CD4-positive, CD25-positive, alpha-beta regulatory T cell (primary cell): Measurements from ENCODE around the gene PARD3. TPM values are rescaled to one million over a fixed set of nuclear protein-coding genes. Genes with fewer than 3 reads are reported as not detected.

Experiments
- ATAC-seq, 2 donors: fragments of 150-1000 bp; cut with Tn5 transposase; one replicate each; pipeline ENCODE4 v1.10.0; 2021; ENCODE audit warnings: low read depth in 2 of 2, moderate number of reproducible peaks in 2 of 2, moderate library complexity in 1 of 2
- DNase-seq, 3 donors: peaks; one replicate each; pipeline versions ENCODE4 v3.0.0 to v3.0.0-alpha.2; 2012 to 2022; ENCODE audit warnings: mixed read lengths in 1 of 3
- H3K27ac ChIP-seq: one replicate; pipeline ENCODE4 v1.7.0; 2013; ENCODE audit warnings: mild to moderate bottlenecking, low read length; ENCODE audit not compliant: insufficient read depth, poor library complexity, severe bottlenecking
- H3K27me3 ChIP-seq: one replicate; pipeline ENCODE4 v1.7.0; 2013; ENCODE audit warnings: low read length; ENCODE audit not compliant: control insufficient read depth, insufficient read depth
- H3K36me3 ChIP-seq: one replicate; pipeline ENCODE4 v1.7.0; 2013; ENCODE audit warnings: mild to moderate bottlenecking, low read length, moderate library complexity; ENCODE audit not compliant: control insufficient read depth, insufficient read depth
- H3K4me1 ChIP-seq: 2 replicates; pipeline ENCODE4 v1.7.0; 2013; ENCODE audit warnings: mild to moderate bottlenecking, low read length; ENCODE audit not compliant: insufficient read depth, control insufficient read depth, poor library complexity, severe bottlenecking
- H3K4me3 ChIP-seq: one replicate; pipeline ENCODE4 v1.7.0; 2013; ENCODE audit warnings: low read depth, mild to moderate bottlenecking, low read length, moderate library complexity
- H3K9me3 ChIP-seq, 2 experiments: 1 replicate in 1 of 2; 2 replicates in 1 of 2; pipeline ENCODE4 v1.7.0; 2013; ENCODE audit warnings: low read length in 2 of 2, mild to moderate bottlenecking in 1 of 2, moderate library complexity in 1 of 2; ENCODE audit not compliant: control insufficient read depth in 2 of 2
- H3K27ac Mint-ChIP-seq, 3 donors: one replicate each; pipeline ENCODE4 v1.8.0; 2020 to 2022; ENCODE audit warnings: mild to moderate bottlenecking in 3 of 3, mixed read lengths in 3 of 3, moderate library complexity in 2 of 3
- H3K27me3 Mint-ChIP-seq: one replicate; pipeline ENCODE4 v1.8.0; 2022; ENCODE audit warnings: mild to moderate bottlenecking, mixed read lengths
- H3K36me3 Mint-ChIP-seq: one replicate; pipeline ENCODE4 v1.8.0; 2020; ENCODE audit warnings: mixed read lengths
- H3K4me1 Mint-ChIP-seq, 4 donors: one replicate each; pipeline ENCODE4 v1.8.0; 2020 to 2022; ENCODE audit warnings: mixed read lengths in 4 of 4, mild to moderate bottlenecking in 1 of 4
- H3K4me3 Mint-ChIP-seq, 4 donors: one replicate each; pipeline ENCODE4 v1.8.0; 2020 to 2022; ENCODE audit warnings: mild to moderate bottlenecking in 4 of 4, mixed read lengths in 4 of 4, moderate library complexity in 3 of 4
- H3K9me3 Mint-ChIP-seq, 7 donors: one replicate each; pipeline ENCODE4 v1.8.0; 2020 to 2022; ENCODE audit warnings: mixed read lengths in 7 of 7, mild to moderate bottlenecking in 3 of 7, moderate library complexity in 2 of 7
- polyA plus RNA-seq, 4 donors: library from polyadenylated mRNA; unstranded; fragments of 300-500 nt; fragmentation: Illumina TruSeq; gene quantifications; one replicate each; pipeline ENCODE4 v1.2.3, GENCODE V29; 2021
- total RNA-seq: library from RNA; stranded (reverse); gene quantifications from one replicate; pipeline ENCODE4 v1.2.3, GENCODE V29; 2022

Gene PARD3
- total and polyA plus RNA-seq, 5 donors from 2014 or later, result 0.08 to 0.79 TPM; not detected in 3

- no peak overlapping the region for H3K27ac Mint-ChIP-seq
These were observed 494.8 kb downstream of the PARD3 start for GRCh38 chr10:34320265-34320664.

DNA sequence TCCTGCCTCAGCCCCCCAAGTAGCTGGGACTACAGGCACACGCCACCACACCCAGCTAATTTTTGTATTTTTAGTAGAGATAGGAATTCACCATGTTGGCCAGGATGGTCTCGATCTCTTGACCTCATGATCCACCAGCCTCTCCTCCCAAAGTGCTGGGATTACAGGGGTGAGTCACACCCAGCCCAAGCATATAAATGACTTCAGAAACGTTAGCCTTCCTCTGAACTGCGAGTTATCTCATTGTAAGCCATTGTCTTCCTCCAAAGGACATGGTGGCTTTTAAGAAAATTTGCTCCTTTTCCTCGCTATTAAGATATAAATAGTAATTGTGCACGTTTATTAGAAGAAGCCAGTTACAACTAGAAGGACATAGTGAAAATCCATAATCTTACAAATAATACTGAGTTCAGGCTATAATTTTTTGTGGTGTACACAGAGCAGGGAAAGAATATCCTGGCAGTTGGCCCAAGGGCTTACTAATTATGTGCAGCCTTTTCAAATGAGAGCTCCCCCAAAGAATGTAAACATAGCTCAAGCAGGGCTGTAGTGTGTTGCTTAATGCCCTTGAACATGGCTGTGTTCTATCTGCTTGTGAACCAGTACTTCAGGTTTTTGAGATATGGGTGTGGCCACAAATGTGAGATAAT is 495.8 kb downstream of the PARD3 start:
- ATAC-seq (no peak), DNase-seq (no peak)
- Mint-ChIP-seq H3K27ac (no peak overlapping the region), H3K4me3 (no peak overlapping the region), H3K27me3 (peaks cover 6% of the 10 kb centered on the region), H3K36me3 (no peaks in the 10 kb centered on the region), H3K9me3 (peaks cover 0 to 2% (median 0%) of the 10 kb centered on the region in 7 donors), H3K4me1 (no peaks in the 10 kb centered on the region)
- H3K4me1 ChIP-seq, result no peaks in the 10 kb centered on the region
- H3K4me3 ChIP-seq, result no peak overlapping the region
- H3K27ac ChIP-seq, result no peak overlapping the region
- no peaks in the 10 kb centered on the region for H3K36me3 ChIP-seq
- H3K9me3 ChIP-seq, result no peaks in the 10 kb centered on the region
- H3K27me3 ChIP-seq, result no peaks in the 10 kb centered on the region

More at GRCh38 chr10:34320265-34320664, 494.8 kb downstream of the PARD3 start:
- no peaks in the 10 kb centered on the region for H3K27me3 ChIP-seq
- ATAC-seq, result no peak
- H3K4me1 ChIP-seq, result no peaks in the 10 kb centered on the region
- Mint-ChIP-seq H3K4me3 (no peak overlapping the region), H3K36me3 (no peaks in the 10 kb centered on the region), H3K27me3 (peaks cover 6% of the 10 kb centered on the region), H3K9me3 (peaks cover 0 to 3% (median 0%) of the 10 kb centered on the region in 7 donors), H3K4me1 (no peaks in the 10 kb centered on the region)
- no peaks in the 10 kb centered on the region for H3K9me3 ChIP-seq
- no peak overlapping the region for H3K4me3 ChIP-seq
- H3K27ac ChIP-seq, result no peak overlapping the region
- DNase-seq, result no peak
- H3K36me3 ChIP-seq, result no peaks in the 10 kb centered on the region

DNA sequence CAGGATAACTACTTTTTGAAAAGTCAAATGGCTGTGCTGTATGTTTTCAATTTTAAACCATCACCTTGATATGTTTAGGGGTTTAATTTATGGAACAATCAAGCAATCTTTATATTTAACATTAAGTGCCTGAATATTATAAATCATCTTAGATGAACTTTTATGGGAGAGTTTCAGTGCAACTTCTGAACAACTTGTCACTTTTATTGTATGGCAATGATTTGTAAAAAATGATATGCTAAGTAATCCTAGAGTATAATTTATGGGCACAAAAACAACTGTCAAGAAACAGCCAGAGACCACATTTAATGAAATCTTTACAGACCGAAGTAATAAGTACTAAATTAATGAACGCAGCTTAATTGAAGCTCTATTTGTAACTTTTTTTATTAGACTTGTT is 498.9 kb downstream of the PARD3 start:
- Mint-ChIP-seq H3K9me3 (peaks cover 0 to 4% (median 0%) of the 10 kb centered on the region in 7 donors), H3K27me3 (no peaks in the 10 kb centered on the region), H3K27ac (no peak overlapping the region), H3K36me3 (no peaks in the 10 kb centered on the region), H3K4me3 (no peak overlapping the region), H3K4me1 (peaks cover 0 to 4% (median 0%) of the 10 kb centered on the region in 4 donors)
- no peaks in the 10 kb centered on the region for H3K27me3 ChIP-seq
- DNase-seq (no peak), ATAC-seq (no peak)
- H3K27ac ChIP-seq, result no peak overlapping the region
- H3K36me3 ChIP-seq, result no peaks in the 10 kb centered on the region
- H3K9me3 ChIP-seq, result no peaks in the 10 kb centered on the region
- no peaks in the 10 kb centered on the region for H3K4me1 ChIP-seq
- no peak overlapping the region for H3K4me3 ChIP-seq

- Histone ChIP-seq H3K27ac (no peak overlapping the region), H3K27me3 (no peaks in the 10 kb centered on the region), H3K9me3 (no peaks in the 10 kb centered on the region), H3K4me3 (no peak overlapping the region), H3K4me1 (no peaks in the 10 kb centered on the region), H3K36me3 (no peaks in the 10 kb centered on the region)
- Mint-ChIP-seq H3K36me3 (no peaks in the 10 kb centered on the region), H3K4me3 (no peak overlapping the region), H3K27me3 (no peaks in the 10 kb centered on the region), H3K4me1 (peaks cover 0 to 4% (median 0%) of the 10 kb centered on the region in 4 donors), H3K27ac (no peak overlapping the region), H3K9me3 (peaks cover 0 to 4% (median 0%) of the 10 kb centered on the region in 7 donors)
- DNase-seq, result no peak
- ATAC-seq, result no peak
These were observed 500.6 kb downstream of the PARD3 start for GRCh38 chr10:34314457-34314856.

DNA sequence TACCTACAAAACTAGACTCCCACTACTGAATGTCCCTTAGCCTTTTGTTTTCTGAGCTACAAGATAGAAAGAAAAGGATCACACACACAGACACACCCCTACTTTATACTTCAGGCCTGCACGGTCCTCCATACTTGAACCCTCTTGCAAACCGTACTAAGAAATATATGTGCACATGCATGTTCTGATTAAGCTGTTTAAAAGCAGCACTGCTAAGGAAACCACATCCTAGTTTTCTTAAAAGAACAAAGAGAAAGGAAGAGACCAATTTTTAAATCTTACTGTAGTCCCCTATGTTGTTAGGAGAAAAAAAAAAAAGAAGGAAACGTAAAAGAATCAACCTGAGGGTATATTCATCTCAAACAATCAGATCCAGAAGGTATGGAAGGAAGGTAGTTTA is 501.2 kb downstream of the PARD3 start:
- no peak for ATAC-seq
- no peaks in the 10 kb centered on the region for H3K9me3 ChIP-seq
- no peaks in the 10 kb centered on the region for H3K36me3 ChIP-seq
- Mint-ChIP-seq H3K36me3 (no peaks in the 10 kb centered on the region), H3K27ac (no peak overlapping the region), H3K9me3 (peaks cover 0 to 4% (median 0%) of the 10 kb centered on the region in 7 donors), H3K4me1 (peaks cover 0 to 4% (median 0%) of the 10 kb centered on the region in 4 donors), H3K27me3 (no peaks in the 10 kb centered on the region), H3K4me3 (no peak overlapping the region)
- H3K4me1 ChIP-seq, result no peaks in the 10 kb centered on the region
- H3K27me3 ChIP-seq, result no peaks in the 10 kb centered on the region
- H3K4me3 ChIP-seq, result no peak overlapping the region
- no peak for DNase-seq
- H3K27ac ChIP-seq, result no peak overlapping the region

- H3K27ac ChIP-seq, result no peak overlapping the region
- DNase-seq, result no peak
- Mint-ChIP-seq H3K4me1 (peaks cover 0 to 4% (median 0%) of the 10 kb centered on the region in 4 donors), H3K27ac (no peak overlapping the region), H3K36me3 (no peaks in the 10 kb centered on the region), H3K4me3 (no peak overlapping the region), H3K9me3 (peaks cover 0 to 4% (median 0%) of the 10 kb centered on the region in 7 donors), H3K27me3 (no peaks in the 10 kb centered on the region)
- no peaks in the 10 kb centered on the region for H3K4me1 ChIP-seq
- H3K36me3 ChIP-seq, result no peaks in the 10 kb centered on the region
- H3K27me3 ChIP-seq, result no peaks in the 10 kb centered on the region
- no peaks in the 10 kb centered on the region for H3K9me3 ChIP-seq
- H3K4me3 ChIP-seq, result no peak overlapping the region
- no peak for ATAC-seq
These were observed 501.7 kb downstream of the PARD3 start for GRCh38 chr10:34313353-34313752.

DNA sequence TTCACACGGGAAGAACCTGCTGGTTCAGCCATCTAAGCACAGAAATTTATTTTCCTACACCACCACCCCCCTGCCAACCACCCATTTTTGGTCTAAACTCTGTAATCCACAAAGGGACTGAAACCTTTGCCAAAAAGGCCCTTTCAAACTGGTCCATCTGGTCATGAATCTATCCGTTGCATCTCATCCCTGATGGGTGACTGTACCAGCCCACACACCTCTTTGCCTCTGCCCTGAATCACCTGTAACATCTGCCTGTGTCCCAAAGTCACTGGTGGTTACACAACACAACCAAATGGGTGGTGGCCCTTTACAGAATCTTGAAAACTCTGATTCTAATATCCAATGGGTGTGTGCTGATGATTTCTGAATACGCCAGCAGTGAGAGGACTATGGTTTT is 503.4 kb downstream of the PARD3 start:
- H3K27ac ChIP-seq, result no peak overlapping the region
- Mint-ChIP-seq H3K4me1 (peaks cover 0 to 4% (median 0%) of the 10 kb centered on the region in 4 donors), H3K9me3 (peaks cover 0 to 4% (median 0%) of the 10 kb centered on the region in 7 donors), H3K36me3 (no peaks in the 10 kb centered on the region), H3K27ac (no peak overlapping the region), H3K4me3 (no peak overlapping the region), H3K27me3 (no peaks in the 10 kb centered on the region)
- no peaks in the 10 kb centered on the region for H3K36me3 ChIP-seq
- H3K9me3 ChIP-seq, result no peaks in the 10 kb centered on the region
- H3K4me1 ChIP-seq, result no peaks in the 10 kb centered on the region
- H3K27me3 ChIP-seq, result no peaks in the 10 kb centered on the region
- ATAC-seq, result no peak
- no peak for DNase-seq
- H3K4me3 ChIP-seq, result no peak overlapping the region

GRCh38 chr10:34310234-34310633 is 504.9 kb downstream of the PARD3 start:
- H3K4me3 Mint-ChIP-seq, result no peak overlapping the region
- no peak overlapping the region for H3K27ac Mint-ChIP-seq
- no peak for ATAC-seq
- H3K9me3 ChIP-seq, result no peaks in the 10 kb centered on the region
- no peak overlapping the region for H3K4me3 ChIP-seq
- H3K9me3 Mint-ChIP-seq, result peaks cover 0 to 4% (median 0%) of the 10 kb centered on the region in 7 donors
- no peak overlapping the region for H3K27ac ChIP-seq
- no peaks in the 10 kb centered on the region for H3K36me3 ChIP-seq
- no peaks in the 10 kb centered on the region for H3K27me3 ChIP-seq
- H3K36me3 Mint-ChIP-seq, result no peaks in the 10 kb centered on the region
- no peaks in the 10 kb centered on the region for H3K4me1 ChIP-seq
- DNase-seq, result no peak
- H3K27me3 Mint-ChIP-seq, result no peaks in the 10 kb centered on the region
- peaks cover 0 to 4% (median 0%) of the 10 kb centered on the region in 4 donors for H3K4me1 Mint-ChIP-seq
